Activated CD8-positive, alpha-beta memory T cell treated with anti-CD3 and anti-CD28 coated beads for 24 hours (primary cell): ENCODE data around the gene PELI1.
A peak's percentile ranks its signal among the peaks of the same experiment; 100 is the strongest.

Experiments used
- DNase-seq: peaks from one replicate; pipeline ENCODE4 v3.0.0-alpha.2; 2020

PELI1 gene

GRCh38 chr2:64144057-64145013 lies at the start of gene PELI1:
PELI1 (minus strand) TSS chr2:64144420; CDS start chr2:64108310, 36,110 bp downstream.
- peak; percentile 95 for DNase-seq

- DNase-seq: no peak
Measured at GRCh38 chr2:64193491-64193890, 49.3 kb upstream of the PELI1 start.

GRCh38 chr2:64192664-64193105 lies 48.5 kb upstream of the PELI1 start:
- no peak for DNase-seq

- no peak for DNase-seq
Measured at GRCh38 chr2:64192125-64192479, 47.9 kb upstream of the PELI1 start.

- no peak for DNase-seq
Measured at GRCh38 chr2:64189586-64189985, 45.4 kb upstream of the PELI1 start.

- no peak for DNase-seq
Measured at GRCh38 chr2:64189167-64189566, 44.9 kb upstream of the PELI1 start.

GRCh38 chr2:64186699-64187605 lies 42.7 kb upstream of the PELI1 start:
- DNase-seq: no peak

- no peak for DNase-seq
Measured at GRCh38 chr2:64179582-64180321, 35.5 kb upstream of the PELI1 start.

- no peak for DNase-seq
Measured at GRCh38 chr2:64177315-64177714, 33.1 kb upstream of the PELI1 start.

- no peak for DNase-seq
Measured at GRCh38 chr2:64175419-64176197, 31.4 kb upstream of the PELI1 start.

GRCh38 chr2:64173156-64174135 lies 29.2 kb upstream of the PELI1 start:
- DNase-seq: no peak

- no peak for DNase-seq
Measured at GRCh38 chr2:64168756-64169155, 24.5 kb upstream of the PELI1 start.

- no peak for DNase-seq
Measured at GRCh38 chr2:64168201-64168600, 24.0 kb upstream of the PELI1 start.

GRCh38 chr2:64166637-64167420 lies 22.6 kb upstream of the PELI1 start:
- DNase-seq: no peak

GRCh38 chr2:64166212-64166611 lies 22.0 kb upstream of the PELI1 start:
- DNase-seq: no peak

- DNase-seq: no peak
Measured at GRCh38 chr2:64165706-64166105, 21.5 kb upstream of the PELI1 start.

GRCh38 chr2:64164629-64165028 lies 20.4 kb upstream of the PELI1 start:
- no peak for DNase-seq

GRCh38 chr2:64162516-64162915 lies 18.3 kb upstream of the PELI1 start:
- no peak for DNase-seq

GRCh38 chr2:64157792-64158191 lies 13.6 kb upstream of the PELI1 start:
- DNase-seq: no peak

GRCh38 chr2:64153811-64154210 lies 9.6 kb upstream of the PELI1 start:
- no peak for DNase-seq
